Activated T-helper 2 cell treated with anti-CD3 and anti-CD28 coated beads, Interferon-gamma antibody, Interleukin-2, Interleukin-4, amounts not matched to agents 10 μg/mL and 5 μg/mL and 100 μg/mL, durations not matched to agents 14 hours and 24 hours and 36 hours (primary cell): ENCODE measurements around the gene NOTCH1. TPM values are rescaled to one million over a fixed set of nuclear protein-coding genes. Genes with fewer than 3 reads are reported as not detected.

Experiments used
- DNase-seq: peaks from one replicate; pipeline ENCODE4 v3.0.0; 2021; ENCODE audit warnings: low spot score
- H3K27ac Mint-ChIP-seq: one replicate; pipeline ENCODE4 v1.8.0; 2021; ENCODE audit warnings: mixed read lengths
- H3K27me3 Mint-ChIP-seq: one replicate; pipeline ENCODE4 v1.8.0; 2021; ENCODE audit warnings: low read depth, mixed read lengths
- H3K36me3 Mint-ChIP-seq: one replicate; pipeline ENCODE4 v1.8.0; 2021; ENCODE audit warnings: low read depth, mixed read lengths
- H3K4me1 Mint-ChIP-seq: one replicate; pipeline ENCODE4 v1.8.0; 2021; ENCODE audit warnings: low read depth, mixed read lengths
- H3K4me3 Mint-ChIP-seq: one replicate; pipeline ENCODE4 v1.8.0; 2021; ENCODE audit warnings: low read depth, mild to moderate bottlenecking, moderate library complexity, mixed read lengths
- H3K9me3 Mint-ChIP-seq: one replicate; pipeline ENCODE4 v1.8.0; 2021; ENCODE audit warnings: mixed read lengths
- intact Hi-C: fragments of 100-400 bp; cut with micrococcal nuclease; formaldehyde crosslinking; loops from one replicate; pipeline ENCODE4 v1.15.1; 2023
- total RNA-seq: library from RNA; stranded (reverse); gene quantifications from 2 replicates; pipeline ENCODE4 v1.2.3, GENCODE V29; 2022

The NOTCH1 gene
- total RNA-seq, 1 donor from 2014 or later, result 81.3 TPM

DNA sequence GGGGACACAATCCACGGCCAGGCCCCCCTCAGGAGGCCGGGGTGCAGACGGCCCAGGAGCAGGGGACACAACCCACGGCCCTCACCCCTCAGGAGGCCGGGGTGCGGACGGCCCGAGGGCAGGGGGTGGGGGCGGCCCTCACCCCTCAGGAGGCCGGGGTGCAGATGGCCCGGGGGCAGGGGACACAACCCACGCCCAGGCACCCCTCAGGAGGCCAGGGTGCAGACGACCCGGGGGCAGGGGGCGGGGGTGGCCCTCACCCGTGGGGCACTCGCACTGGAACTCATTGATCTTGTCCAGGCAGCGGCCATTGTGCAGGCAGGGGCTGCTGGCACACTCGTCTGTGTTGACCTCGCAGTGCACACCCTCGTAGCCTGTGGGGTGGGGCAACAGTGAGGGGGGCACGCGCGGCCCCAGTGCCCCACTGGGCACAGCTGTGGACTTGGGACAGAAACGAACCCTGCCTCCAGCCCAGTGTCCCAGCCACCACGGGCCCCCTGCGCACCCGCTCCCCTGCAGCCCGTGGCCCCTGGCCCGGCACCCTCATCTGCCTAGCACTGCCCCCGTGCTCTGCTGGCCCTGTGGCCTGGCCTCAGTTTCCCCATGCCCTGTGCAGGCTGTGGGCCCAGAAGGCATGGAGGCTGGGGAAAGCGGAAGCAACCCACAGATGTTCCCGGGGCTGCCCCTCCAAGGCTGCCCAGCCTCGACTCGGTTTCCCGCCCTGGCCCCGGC, 28.7 kb downstream of the NOTCH1 start:
- Mint-ChIP-seq H3K9me3 (no peaks in the 10 kb centered on the region), H3K27me3 (no peaks in the 10 kb centered on the region), H3K4me3 (no peak overlapping the region), H3K4me1 (no peaks in the 10 kb centered on the region), H3K27ac (no peak overlapping the region), H3K36me3 (peaks cover 30% of the 10 kb centered on the region)
- DNase-seq, result no peak
- intact Hi-C loops, result no loop called here

DNA sequence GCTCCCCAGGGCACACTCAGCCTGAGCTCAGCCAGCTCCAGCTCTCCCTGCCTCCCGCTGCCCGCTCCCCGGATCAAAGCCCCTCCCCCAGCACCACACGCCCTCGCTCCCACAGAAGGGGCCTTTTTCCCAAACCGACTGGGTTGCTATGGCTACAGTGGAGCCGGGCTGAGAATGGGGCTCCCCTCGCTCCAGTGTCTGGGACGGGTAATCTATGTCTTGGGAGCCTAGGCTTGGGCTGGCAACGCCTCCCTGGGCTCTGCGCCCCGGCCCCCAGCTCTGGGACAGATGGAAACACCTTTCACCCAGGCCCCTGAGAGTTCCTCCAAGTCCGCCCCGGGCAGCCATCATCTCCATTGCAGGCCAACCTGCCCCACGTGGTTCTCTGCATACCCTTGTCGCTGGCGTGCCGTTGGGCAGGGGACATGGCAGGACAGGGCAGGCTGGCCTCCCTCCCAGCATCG, 29.6 kb downstream of the NOTCH1 start:
- Mint-ChIP-seq H3K27ac (no peak overlapping the region), H3K9me3 (no peaks in the 10 kb centered on the region), H3K36me3 (peaks cover 29% of the 10 kb centered on the region), H3K27me3 (no peaks in the 10 kb centered on the region), H3K4me1 (no peaks in the 10 kb centered on the region), H3K4me3 (no peak overlapping the region)
- no peak for DNase-seq
- intact Hi-C loops, result no loop called here

DNA sequence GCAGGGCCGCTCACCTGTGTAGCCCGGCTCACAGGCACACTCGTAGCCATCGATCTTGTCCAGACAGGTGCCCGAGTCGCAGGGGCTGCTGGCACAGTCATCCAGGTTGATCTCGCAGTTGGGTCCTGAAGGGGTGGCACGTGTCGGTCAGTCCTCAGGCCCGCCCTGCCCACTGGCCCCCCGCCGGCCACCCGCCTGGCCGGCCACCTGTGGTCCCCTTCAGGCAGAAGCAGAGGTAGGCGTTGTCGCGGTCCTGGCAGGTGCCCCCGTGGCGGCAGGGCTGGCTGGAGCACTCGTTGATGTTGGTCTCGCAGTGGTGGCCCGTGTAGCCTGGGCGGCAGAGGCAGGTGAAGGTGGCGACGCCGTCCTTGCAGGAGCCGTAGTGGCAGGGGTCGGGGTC, 30.6 kb downstream of the NOTCH1 start:
- H3K4me3 Mint-ChIP-seq, result no peak overlapping the region
- no peaks in the 10 kb centered on the region for H3K9me3 Mint-ChIP-seq
- H3K27me3 Mint-ChIP-seq, result no peaks in the 10 kb centered on the region
- no peak for DNase-seq
- no peaks in the 10 kb centered on the region for H3K4me1 Mint-ChIP-seq
- peaks cover 33% of the 10 kb centered on the region for H3K36me3 Mint-ChIP-seq
- H3K27ac Mint-ChIP-seq, result no peak overlapping the region
- intact Hi-C loops, result no loop called here

DNA sequence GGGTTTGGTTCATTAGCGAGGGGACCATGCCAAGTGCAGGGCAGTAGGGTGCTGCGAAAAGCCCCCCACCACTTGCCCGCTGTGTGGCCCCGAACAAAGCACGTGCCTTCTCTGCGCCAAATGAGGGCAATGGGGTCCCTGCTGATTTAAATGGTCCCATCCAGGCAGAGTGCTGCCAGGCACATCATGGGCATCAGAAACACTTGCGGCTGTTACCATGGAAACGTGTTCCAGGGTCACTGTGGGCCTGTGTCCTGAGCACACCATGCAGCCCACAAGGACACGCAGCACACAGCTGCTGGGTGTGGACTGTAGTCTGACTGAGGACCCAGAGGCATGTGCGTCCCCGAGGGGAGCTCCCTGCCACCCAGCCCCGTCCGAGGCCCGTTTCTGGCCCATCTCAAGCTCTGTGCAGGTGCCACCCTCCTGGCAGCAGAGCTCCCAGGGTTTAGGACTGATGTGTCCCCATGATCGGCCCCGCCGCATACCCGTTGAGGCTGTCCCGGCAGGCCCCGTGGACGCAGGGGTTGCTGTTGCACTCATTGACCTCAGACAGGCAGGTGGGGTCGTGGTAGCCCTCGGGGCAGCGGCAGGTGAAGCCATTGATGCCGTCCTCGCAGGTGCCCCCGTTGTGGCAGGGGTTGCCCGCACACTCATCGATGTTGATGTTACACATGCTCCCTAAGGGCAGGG, 31.7 kb downstream of the NOTCH1 start:
- Mint-ChIP-seq H3K4me3 (no peak overlapping the region), H3K9me3 (no peaks in the 10 kb centered on the region), H3K36me3 (peaks cover 31% of the 10 kb centered on the region), H3K27ac (no peak overlapping the region), H3K27me3 (no peaks in the 10 kb centered on the region), H3K4me1 (no peaks in the 10 kb centered on the region)
- DNase-seq, result no peak
- intact Hi-C loops, result no loop called here

DNA sequence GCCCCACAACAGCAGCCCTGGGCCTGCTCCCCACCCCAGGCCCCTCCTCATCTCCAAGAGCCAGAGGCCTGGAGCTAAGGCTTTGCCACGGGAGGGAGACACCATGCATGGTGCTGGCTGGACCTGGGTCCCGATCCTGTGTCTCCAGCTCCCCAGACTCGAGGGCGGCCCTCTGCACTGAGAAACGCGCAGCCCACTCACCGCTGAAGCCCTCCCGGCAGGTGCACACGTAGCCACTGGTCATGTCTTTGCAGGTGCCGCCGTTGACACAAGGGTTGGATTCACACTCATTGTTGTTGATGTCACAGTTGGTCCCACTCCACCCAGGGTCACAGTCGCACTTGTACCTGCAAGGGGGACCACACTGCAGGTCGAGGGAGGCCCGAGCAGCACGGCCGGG, 32.7 kb downstream of the NOTCH1 start:
- Mint-ChIP-seq H3K9me3 (no peaks in the 10 kb centered on the region), H3K36me3 (peaks cover 27% of the 10 kb centered on the region), H3K27me3 (no peaks in the 10 kb centered on the region), H3K4me3 (no peak overlapping the region), H3K4me1 (no peaks in the 10 kb centered on the region), H3K27ac (no peak overlapping the region)
- intact Hi-C loops, result no loop called here
- no peak for DNase-seq

DNA sequence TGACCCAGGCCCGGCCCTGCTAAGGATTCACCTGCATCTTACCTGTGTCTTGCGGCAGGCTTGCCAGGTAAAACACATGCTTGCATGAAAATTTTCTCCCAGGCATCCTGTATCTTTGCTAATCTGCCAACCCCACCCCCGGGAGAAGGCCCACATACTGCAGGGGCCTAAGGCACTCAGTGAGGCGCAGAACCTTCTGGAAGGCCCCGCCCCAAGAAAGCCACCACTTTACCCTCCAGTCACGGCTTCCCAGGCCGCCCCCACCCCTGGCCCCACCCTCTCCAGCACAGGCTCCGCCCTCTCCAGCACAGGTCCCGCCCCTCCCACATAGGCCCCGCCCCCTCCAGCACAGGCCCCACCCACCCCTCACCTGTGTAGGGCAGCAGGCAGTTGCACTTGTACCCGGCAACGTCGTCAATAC, 33.2 kb downstream of the NOTCH1 start:
- H3K4me3 Mint-ChIP-seq, result no peak overlapping the region
- no peak overlapping the region for H3K27ac Mint-ChIP-seq
- no peaks in the 10 kb centered on the region for H3K9me3 Mint-ChIP-seq
- no peaks in the 10 kb centered on the region for H3K27me3 Mint-ChIP-seq
- peaks cover 31% of the 10 kb centered on the region for H3K36me3 Mint-ChIP-seq
- no peaks in the 10 kb centered on the region for H3K4me1 Mint-ChIP-seq
- intact Hi-C loops, result no loop called here
- no peak for DNase-seq

DNA sequence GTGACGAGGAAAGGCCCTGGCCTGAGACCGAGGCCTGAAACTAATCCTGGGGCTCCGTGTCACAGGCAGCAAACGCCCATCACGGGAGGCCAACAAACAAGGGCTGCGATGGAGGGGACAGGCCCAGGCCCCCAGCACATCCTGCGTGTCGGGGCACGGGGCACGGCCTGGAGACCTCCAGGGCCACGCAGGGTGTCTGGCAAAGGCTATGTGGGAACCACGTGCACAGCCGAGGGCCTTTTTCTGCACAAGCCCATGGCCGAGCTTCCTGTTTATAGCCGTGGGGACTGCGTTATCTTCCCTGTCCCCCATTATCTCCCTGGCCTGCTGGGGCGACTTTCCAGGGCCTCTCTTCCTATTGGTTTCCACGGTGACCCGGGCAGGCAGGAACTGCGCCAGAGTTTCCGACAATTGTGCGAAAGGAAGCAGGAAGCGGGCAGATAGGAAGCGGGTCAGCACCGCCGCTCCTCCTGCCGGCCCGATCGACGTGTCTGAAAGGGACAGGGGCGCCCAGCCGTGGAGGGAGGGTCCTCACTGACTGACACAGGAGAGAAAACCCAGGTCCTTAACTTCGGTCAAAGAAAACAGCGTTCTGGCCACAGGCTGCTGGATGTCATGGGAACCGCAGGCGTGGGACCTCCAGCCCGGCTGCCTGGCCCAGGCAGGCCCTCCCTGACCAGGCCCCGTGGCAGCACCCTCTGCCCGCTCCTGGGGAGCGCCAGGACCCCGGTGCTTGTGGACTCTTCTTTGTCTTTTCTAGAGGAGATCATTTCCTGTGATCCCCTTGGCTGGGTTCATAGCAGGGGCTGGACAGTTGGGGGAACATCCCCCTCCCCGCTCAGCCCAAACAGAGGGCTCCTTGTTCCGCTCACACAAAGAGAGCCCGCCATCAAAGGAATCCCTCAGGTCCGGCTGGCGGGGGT, 33.9 kb downstream of the NOTCH1 start:
- intact Hi-C loops, result no loop called here
- Mint-ChIP-seq H3K4me1 (no peaks in the 10 kb centered on the region), H3K4me3 (no peak overlapping the region), H3K27me3 (no peaks in the 10 kb centered on the region), H3K9me3 (no peaks in the 10 kb centered on the region), H3K36me3 (peaks cover 31% of the 10 kb centered on the region), H3K27ac (no peak overlapping the region)
- no peak for DNase-seq

DNA sequence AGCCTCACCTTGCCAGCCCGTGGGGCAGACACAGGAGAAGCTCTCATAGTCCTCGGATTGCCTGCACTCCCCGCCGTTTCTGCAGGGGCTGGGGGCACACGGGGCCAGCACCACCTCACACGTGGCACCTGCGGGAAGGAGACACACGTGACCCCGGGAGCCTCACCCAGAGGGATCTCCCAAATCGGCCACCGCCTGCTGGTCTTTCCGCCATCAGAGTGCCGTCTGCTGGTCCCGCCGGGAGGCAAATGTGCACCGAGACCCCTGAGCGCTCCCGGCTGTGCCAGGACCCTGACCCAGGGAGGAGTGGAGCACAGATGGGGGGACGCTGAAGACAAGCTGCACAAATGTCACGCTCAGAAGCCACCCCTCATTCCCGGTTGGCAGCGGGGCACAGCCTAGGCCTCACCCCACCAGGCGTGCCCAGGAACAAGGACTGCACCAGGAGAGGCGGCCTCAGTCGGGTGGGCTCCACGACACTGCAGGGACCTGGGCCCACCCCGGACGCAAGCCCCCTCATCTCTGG, 34.6 kb downstream of the NOTCH1 start:
- DNase-seq, result no peak
- intact Hi-C loops, result no loop called here
- H3K4me3 Mint-ChIP-seq, result no peak overlapping the region
- no peaks in the 10 kb centered on the region for H3K9me3 Mint-ChIP-seq
- H3K4me1 Mint-ChIP-seq, result no peaks in the 10 kb centered on the region
- H3K36me3 Mint-ChIP-seq, result peaks cover 28% of the 10 kb centered on the region
- H3K27me3 Mint-ChIP-seq, result no peaks in the 10 kb centered on the region
- H3K27ac Mint-ChIP-seq, result no peak overlapping the region

GRCh38 chr9:136510561-136510960, 35.3 kb downstream of the NOTCH1 start:
- Mint-ChIP-seq H3K4me1 (no peaks in the 10 kb centered on the region), H3K9me3 (no peaks in the 10 kb centered on the region), H3K27me3 (no peaks in the 10 kb centered on the region), H3K36me3 (peaks cover 29% of the 10 kb centered on the region), H3K27ac (no peak overlapping the region), H3K4me3 (no peak overlapping the region)
- intact Hi-C loops, result no loop called here
- DNase-seq, result no peak

DNA sequence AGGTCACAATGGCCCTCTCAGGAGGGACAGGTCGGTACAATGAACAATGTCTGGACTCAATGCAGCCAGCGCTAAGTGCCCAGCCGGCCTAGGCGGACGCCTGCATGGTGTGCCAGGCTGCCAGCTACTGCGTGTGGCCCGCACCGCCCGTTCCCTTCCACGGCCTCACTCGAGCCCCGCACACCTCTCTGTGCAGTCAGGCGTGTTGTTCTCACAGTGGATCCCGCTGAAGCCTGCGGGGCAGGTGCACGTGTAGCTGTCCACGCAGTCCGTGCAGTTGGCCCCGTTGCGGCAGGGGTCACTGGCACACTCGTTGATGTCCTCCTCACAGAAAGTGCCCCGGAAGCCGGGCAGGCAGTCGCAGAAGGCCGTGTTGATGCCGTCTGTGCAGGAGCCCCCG, 36.3 kb downstream of the NOTCH1 start:
- H3K9me3 Mint-ChIP-seq, result no peaks in the 10 kb centered on the region
- no peaks in the 10 kb centered on the region for H3K27me3 Mint-ChIP-seq
- no peaks in the 10 kb centered on the region for H3K4me1 Mint-ChIP-seq
- no peak overlapping the region for H3K4me3 Mint-ChIP-seq
- H3K36me3 Mint-ChIP-seq, result peaks cover 25% of the 10 kb centered on the region
- no peak overlapping the region for H3K27ac Mint-ChIP-seq
- DNase-seq, result no peak
- intact Hi-C loops, result no loop called here

- intact Hi-C loops, result no loop called here
- Mint-ChIP-seq H3K27ac (no peak overlapping the region), H3K9me3 (no peaks in the 10 kb centered on the region), H3K4me1 (no peaks in the 10 kb centered on the region), H3K4me3 (no peak overlapping the region), H3K27me3 (no peaks in the 10 kb centered on the region), H3K36me3 (peaks cover 28% of the 10 kb centered on the region)
- DNase-seq, result no peak
Measured at GRCh38 chr9:136508729-136509500, 36.9 kb downstream of the NOTCH1 start.

DNA sequence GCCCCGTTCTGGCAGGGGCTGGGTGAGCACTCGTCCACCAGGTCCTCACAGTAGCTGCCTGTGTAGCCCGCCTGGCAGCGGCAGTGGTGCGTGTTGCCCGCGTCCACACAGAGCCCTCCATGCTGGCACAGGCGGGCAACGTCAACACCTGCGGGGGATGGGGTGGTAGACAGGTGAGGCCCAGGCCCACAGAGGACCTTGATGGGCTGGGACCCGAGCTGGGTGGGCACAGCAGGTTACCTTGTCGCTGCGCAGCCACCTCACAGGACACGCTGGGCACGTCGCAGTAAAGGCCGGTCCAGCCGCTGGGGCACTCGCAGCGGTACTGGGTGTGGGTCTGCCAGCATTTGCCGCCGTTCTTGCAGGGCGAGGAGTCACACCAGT, 37.9 kb downstream of the NOTCH1 start:
- DNase-seq, result no peak
- peaks cover 26% of the 10 kb centered on the region for H3K36me3 Mint-ChIP-seq
- no peaks in the 10 kb centered on the region for H3K9me3 Mint-ChIP-seq
- H3K27me3 Mint-ChIP-seq, result no peaks in the 10 kb centered on the region
- H3K27ac Mint-ChIP-seq, result no peak overlapping the region
- intact Hi-C loops, result no loop called here
- H3K4me1 Mint-ChIP-seq, result no peaks in the 10 kb centered on the region
- H3K4me3 Mint-ChIP-seq, result no peak overlapping the region
